Fibroblast of peridontal ligament (primary cell): ENCODE results near the gene CHERP.
A peak's percentile ranks its signal among the peaks of the same experiment; 100 is the strongest.
"Not testable (repeated sequence)": the region's sequence is repeated elsewhere in the genome, so short reads cannot be mapped to it uniquely, and the experiment has no call there.

Source experiments
- DNase-seq: peaks from one replicate; pipeline ENCODE4 v3.0.0-alpha.2; 2010; ENCODE audit errors: extremely low read depth

Gene CHERP

GRCh38 chr19:16543734-16544133 lies 1.5 kb upstream of the CHERP start:
- not testable (repeated sequence) for DNase-seq

GRCh38 chr19:16542910-16543472 lies 754 bp upstream of the CHERP start:
- peak; percentile 13 for DNase-seq

GRCh38 chr19:16541526-16542044 lies 652 bp downstream of the CHERP start:
- no peak for DNase-seq

GRCh38 chr19:16540948-16541347 lies 1.3 kb downstream of the CHERP start:
- no peak for DNase-seq

- no peak for DNase-seq
Measured at GRCh38 chr19:16537111-16537510, 5.1 kb downstream of the CHERP start.

- DNase-seq: no peak
Measured at GRCh38 chr19:16536130-16536529, 6.1 kb downstream of the CHERP start.

- no peak for DNase-seq
Measured at GRCh38 chr19:16535381-16535780, 6.9 kb downstream of the CHERP start.

GRCh38 chr19:16532440-16533234 lies 9.6 kb downstream of the CHERP start:
- no peak for DNase-seq

GRCh38 chr19:16531380-16531669 lies 10.9 kb downstream of the CHERP start:
- DNase-seq: no peak

- DNase-seq: no peak
Measured at GRCh38 chr19:16530540-16531379, 11.5 kb downstream of the CHERP start.

GRCh38 chr19:16529466-16530144 lies 12.6 kb downstream of the CHERP start:
- DNase-seq: no peak

GRCh38 chr19:16527971-16528521 lies 14.2 kb downstream of the CHERP start:
- DNase-seq: no peak

GRCh38 chr19:16527334-16527935 lies 14.8 kb downstream of the CHERP start:
- no peak for DNase-seq

GRCh38 chr19:16525751-16526481 lies 16.3 kb downstream of the CHERP start:
- DNase-seq: no peak

GRCh38 chr19:16524991-16525734 lies 17.1 kb downstream of the CHERP start:
- DNase-seq: no peak

- DNase-seq: no peak
Measured at GRCh38 chr19:16522559-16523377, 19.5 kb downstream of the CHERP start.

GRCh38 chr19:16521715-16522289 lies 20.4 kb downstream of the CHERP start:
- DNase-seq: no peak

GRCh38 chr19:16520986-16521624 lies 21.1 kb downstream of the CHERP start:
- no peak for DNase-seq
